HCT116 (cell line): ENCODE results near the gene KMO. TPM values are rescaled to one million over a fixed set of nuclear protein-coding genes. Genes with fewer than 3 reads are reported as not detected.

Source experiments
- ATAC-seq: fragments of 200-7000 bp; cut with Tn5 transposase; 2 replicates; pipeline ENCODE4 v1.9.1; 2020; ENCODE audit warnings: mild to moderate bottlenecking, moderate library complexity
- BruUV-seq: library from RNA; stranded (reverse); fragments of 400-500 nt; replicated peaks from 2 replicates; lab custom pipeline; 2021; lab: Mats Ljungman, UMichigan
- CTCF ChIA-PET: fragments of 300-600 bp; sonication (Branson Sonifier 250); formaldehyde crosslinking; loops from one replicate; lab custom pipeline; 2021; ENCODE audit warnings: antibody characterized with exemption; lab: Charles Lee
- POLR2A ChIA-PET: fragments of 300-600, 350-600 bp; sonication (Branson Sonifier 250); formaldehyde crosslinking; loops from one replicate; lab custom pipeline; 2021; ENCODE audit warnings: antibody characterized with exemption; lab: Charles Lee
- RAD21 ChIA-PET, 2 experiments: fragments of 300-600 bp; sonication (Branson Sonifier 250); formaldehyde crosslinking; loops; one replicate each; lab custom pipeline; 2023; ENCODE audit warnings: low total read pairs in 2 of 2; ENCODE audit not compliant: uncharacterized antibody in 2 of 2, unreplicated experiment in 2 of 2, low non-redundant PET in 1 of 2; lab: Charles Lee
- DNase-seq: peaks from one replicate; pipeline ENCODE4 v3.0.0-alpha.2; 2010; ENCODE audit warnings: low read depth, low spot score
- H2AFZ ChIP-seq: fragments of 200-600 bp; shearing (Covaris generic), sonication (generic); 2 replicates; pipeline ENCODE4 v1.6.1; 2017; ENCODE audit warnings: low read depth, mixed run types, mixed read lengths, antibody characterized with exemption, low read length; ENCODE audit not compliant: poor library complexity, severe bottlenecking
- H3K27ac ChIP-seq: 2 replicates; pipeline ENCODE4 v1.5.1; 2012; ENCODE audit warnings: low read depth, low read length
- H3K27me3 ChIP-seq: fragments of 200-600 bp; sonication (generic); 2 replicates; pipeline ENCODE4 v1.6.1; 2016; ENCODE audit warnings: mixed run types, low read length, mixed read lengths; ENCODE audit not compliant: insufficient read depth
- H3K36me3 ChIP-seq, 2 experiments: fragments of 200-500 bp in 1 of 2; fragments of 200-600 bp in 1 of 2; sonication (Bioruptor generic) in 1 of 2; sonication (generic) in 1 of 2; 2 replicates each; pipeline versions ENCODE4 v1.5.1 to v1.6.1; 2014 to 2016; ENCODE audit warnings: low read length in 2 of 2, inconsistent platforms in 1 of 2, mixed read lengths in 1 of 2, mixed run types in 1 of 2; ENCODE audit not compliant: insufficient read depth in 2 of 2, control insufficient read depth in 1 of 2
- H3K4me1 ChIP-seq, 2 experiments: fragments of 200-600 bp in 1 of 2; sonication (generic) in 1 of 2; 2 replicates each; pipeline versions ENCODE4 v1.5.1 to v1.6.1; 2012 to 2017; ENCODE audit warnings: low read length in 2 of 2, inconsistent platforms in 1 of 2, mild to moderate bottlenecking in 1 of 2, mixed read lengths in 1 of 2, mixed run types in 1 of 2, moderate library complexity in 1 of 2; ENCODE audit not compliant: insufficient read depth in 2 of 2, control insufficient read depth in 1 of 2
- H3K4me2 ChIP-seq: fragments of 200-600 bp; sonication (generic); 2 replicates; pipeline ENCODE4 v1.6.1; 2017; ENCODE audit warnings: mixed run types, low read length, mixed read lengths
- H3K4me3 ChIP-seq, 2 experiments: fragments of 200-600 bp in 1 of 2; sonication (generic) in 1 of 2; replicated peaks in 1 of 2; 2 replicates each; pipeline ENCODE4 v1.5.1; 2011 to 2016; ENCODE audit warnings: low read length in 2 of 2, control low read depth in 1 of 2, low read depth in 1 of 2, mild to moderate bottlenecking in 1 of 2, mixed read lengths in 1 of 2, mixed run types in 1 of 2
- H3K79me2 ChIP-seq: fragments of 200-600 bp; sonication (generic); 2 replicates; pipeline ENCODE4 v1.6.1; 2017; ENCODE audit warnings: mild to moderate bottlenecking, mixed run types, low read length, moderate library complexity, mixed read lengths; ENCODE audit not compliant: insufficient read depth
- H3K9ac ChIP-seq: fragments of 200-600 bp; sonication (generic); 2 replicates; pipeline ENCODE4 v1.6.1; 2016; ENCODE audit warnings: low read length, mixed read lengths
- H3K9me2 ChIP-seq: fragments of 200-600 bp; sonication (generic), shearing (Covaris generic); 2 replicates; pipeline ENCODE4 v1.6.1; 2017; ENCODE audit warnings: mixed run types, mild to moderate bottlenecking, moderate library complexity; ENCODE audit not compliant: insufficient read depth
- H3K9me3 ChIP-seq, 2 experiments: fragments of 200-500 bp in 1 of 2; fragments of 200-600 bp in 1 of 2; sonication (Bioruptor generic) in 1 of 2; sonication (generic) in 1 of 2; 2 replicates each; pipeline ENCODE4 v1.6.1; 2014 to 2017; ENCODE audit warnings: low read length in 2 of 2, mixed read lengths in 2 of 2, inconsistent platforms in 1 of 2, low read depth in 1 of 2, mild to moderate bottlenecking in 1 of 2, mixed run types in 1 of 2, moderate library complexity in 1 of 2; ENCODE audit not compliant: control insufficient read depth in 1 of 2, insufficient read depth in 1 of 2
- H4K20me1 ChIP-seq: fragments of 200-600 bp; sonication (generic), shearing (Covaris generic); 2 replicates; pipeline ENCODE4 v1.6.1; 2017; ENCODE audit warnings: mixed run types, mild to moderate bottlenecking, moderate library complexity; ENCODE audit not compliant: insufficient read depth
- CBX3 ChIP-seq: IDR thresholded peaks from 2 replicates; pipeline ENCODE4 v1.6.1; 2012; ENCODE audit warnings: low read depth
- CEBPB ChIP-seq: IDR thresholded peaks from 2 replicates; pipeline ENCODE4 v1.6.1; 2012; ENCODE audit warnings: low read depth
- EZH2 ChIP-seq: fragments of 200-600 bp; sonication (generic); IDR thresholded peaks from 2 replicates; pipeline ENCODE4 v1.6.1; 2017; ENCODE audit warnings: antibody characterized with exemption, mixed run types
- EZH2phosphoT487 ChIP-seq: fragments of 200-600 bp; IDR thresholded peaks from 2 replicates; pipeline ENCODE4 v1.6.1; 2018; ENCODE audit warnings: antibody characterized with exemption, borderline replicate concordance
- JUND ChIP-seq: IDR thresholded peaks from 2 replicates; pipeline ENCODE4 v1.6.1; 2012
- MAX ChIP-seq: IDR thresholded peaks from 2 replicates; pipeline ENCODE4 v1.6.1; 2012
- POLR2A ChIP-seq: IDR thresholded peaks from 2 replicates; pipeline ENCODE4 v1.7.0; 2011; ENCODE audit warnings: borderline replicate concordance; ENCODE audit not compliant: insufficient read depth, insufficient read length; ENCODE audit errors: extremely low read depth
- REST ChIP-seq: IDR thresholded peaks from 2 replicates; pipeline ENCODE4 v1.6.1; 2012; ENCODE audit warnings: low read depth
- SIN3A ChIP-seq: IDR thresholded peaks from 2 replicates; pipeline ENCODE4 v1.6.1; 2012; ENCODE audit warnings: low read depth
- SP1 ChIP-seq: IDR thresholded peaks from 2 replicates; pipeline ENCODE4 v1.6.1; 2012; ENCODE audit warnings: low read depth
- SRF ChIP-seq: IDR thresholded peaks from 2 replicates; pipeline ENCODE4 v1.6.1; 2012; ENCODE audit warnings: low read depth
- TCF7L2 ChIP-seq: IDR thresholded peaks from 2 replicates; pipeline ENCODE4 v1.7.0; 2011; ENCODE audit warnings: borderline replicate concordance, inconsistent platforms; ENCODE audit not compliant: insufficient read depth, insufficient read length; ENCODE audit errors: extremely low read depth
- ZNF274 ChIP-seq: fragments of 200-500 bp; sonication (Bioruptor generic); IDR thresholded peaks from 2 replicates; pipeline ENCODE4 v1.6.1; 2014; ENCODE audit warnings: mild to moderate bottlenecking, low read depth, low read length, inconsistent platforms
- intact Hi-C: fragments of 100-400 bp; cut with micrococcal nuclease; formaldehyde crosslinking; loops from 2 replicates; pipeline ENCODE4 v1.10.0; 2022
- total RNA-seq: library from RNA; stranded (reverse); gene quantifications from one replicate; pipeline ENCODE4 v1.2.1, GENCODE V29; 2021; ENCODE audit not compliant: unreplicated experiment
- TF ChIP-seq, protein P1 (sequence below): IDR thresholded peaks from 2 replicates; pipeline ENCODE4 v1.6.1; 2011; ENCODE audit warnings: mild to moderate bottlenecking, low read length, moderate library complexity; ENCODE audit not compliant: insufficient replicate concordance; ENCODE audit errors: extremely low read depth
- TF ChIP-seq, protein P2 (sequence below), 3 experiments: fragments of 200-600 bp in 1 of 3; sonication (generic) in 1 of 3; IDR thresholded peaks in 2 of 3; conservative IDR thresholded peaks in 1 of 3; 2 replicates each; pipeline ENCODE4 v1.5.1; 2012 to 2017; ENCODE audit warnings: low read depth in 2 of 3, low read length in 2 of 3, antibody characterized with exemption in 1 of 3, borderline replicate concordance in 1 of 3, control low read depth in 1 of 3, mild to moderate bottlenecking in 1 of 3, mixed read lengths in 1 of 3, mixed run types in 1 of 3, moderate library complexity in 1 of 3; ENCODE audit not compliant: insufficient read depth in 1 of 3

The KMO gene
- total RNA-seq, 1 experiment from 2014 or later = not detected

DNA sequence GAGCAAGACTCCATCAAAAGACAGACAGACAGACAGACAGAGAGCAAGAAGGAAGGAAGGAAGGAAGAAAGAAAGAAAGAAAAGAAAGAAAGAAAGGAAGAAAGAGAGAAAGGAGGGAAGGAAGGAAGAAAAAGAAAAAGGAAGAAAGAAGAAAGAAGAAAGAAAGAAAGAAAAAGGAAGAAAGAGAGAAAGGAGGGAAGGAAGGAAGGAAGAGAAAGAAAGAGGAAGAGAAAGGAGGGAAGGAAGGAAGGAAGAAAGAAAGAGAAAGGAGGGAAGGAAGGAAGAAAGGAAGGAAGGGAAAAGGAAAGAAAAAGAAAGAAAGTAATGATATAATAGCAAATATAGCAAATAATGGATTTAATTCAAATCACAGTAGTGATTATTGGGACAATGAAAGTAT is 75.3 kb downstream of the KMO start:
- intact Hi-C loops = no loop called here
- CTCF ChIA-PET = no interaction called here
- H3K27ac ChIP-seq = no peak overlapping the region

More for the DNA sequence above, 75.3 kb downstream of the KMO start:
- H3K9me2 ChIP-seq = no peaks in the 10 kb centered on the region
- DNase-seq (no peak), ATAC-seq (no peak)
- H3K4me3 ChIP-seq = no peak overlapping the region
- RAD21 ChIA-PET = no interaction called here
- H3K9me3 ChIP-seq = no peaks in the 10 kb centered on the region
- no peak overlapping the region for H3K4me2 ChIP-seq
- peaks cover 0 to 12% of the 10 kb centered on the region in 2 experiments; a peak in 1 of 4 replicates for H3K4me1 ChIP-seq
- no peaks in the 10 kb centered on the region for H3K79me2 ChIP-seq
- no peaks in the 10 kb centered on the region for H3K36me3 ChIP-seq
- TF ChIP-seq SIN3A (no peak), POLR2A (no peak), JUND (no peak), SP1 (no peak), CBX3 (no peak), MAX (no peak), REST (no peak), SRF (no peak), EZH2 (no peak), CEBPB (no peak), ZNF274 (no peak), EZH2phosphoT487 (no peak), TCF7L2 (no peak)
- TF ChIP-seq, protein P1, sequence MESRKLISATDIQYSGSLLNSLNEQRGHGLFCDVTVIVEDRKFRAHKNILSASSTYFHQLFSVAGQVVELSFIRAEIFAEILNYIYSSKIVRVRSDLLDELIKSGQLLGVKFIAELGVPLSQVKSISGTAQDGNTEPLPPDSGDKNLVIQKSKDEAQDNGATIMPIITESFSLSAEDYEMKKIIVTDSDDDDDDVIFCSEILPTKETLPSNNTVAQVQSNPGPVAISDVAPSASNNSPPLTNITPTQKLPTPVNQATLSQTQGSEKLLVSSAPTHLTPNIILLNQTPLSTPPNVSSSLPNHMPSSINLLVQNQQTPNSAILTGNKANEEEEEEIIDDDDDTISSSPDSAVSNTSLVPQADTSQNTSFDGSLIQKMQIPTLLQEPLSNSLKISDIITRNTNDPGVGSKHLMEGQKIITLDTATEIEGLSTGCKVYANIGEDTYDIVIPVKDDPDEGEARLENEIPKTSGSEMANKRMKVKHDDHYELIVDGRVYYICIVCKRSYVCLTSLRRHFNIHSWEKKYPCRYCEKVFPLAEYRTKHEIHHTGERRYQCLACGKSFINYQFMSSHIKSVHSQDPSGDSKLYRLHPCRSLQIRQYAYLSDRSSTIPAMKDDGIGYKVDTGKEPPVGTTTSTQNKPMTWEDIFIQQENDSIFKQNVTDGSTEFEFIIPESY = no peak
- TF ChIP-seq, protein P2, sequence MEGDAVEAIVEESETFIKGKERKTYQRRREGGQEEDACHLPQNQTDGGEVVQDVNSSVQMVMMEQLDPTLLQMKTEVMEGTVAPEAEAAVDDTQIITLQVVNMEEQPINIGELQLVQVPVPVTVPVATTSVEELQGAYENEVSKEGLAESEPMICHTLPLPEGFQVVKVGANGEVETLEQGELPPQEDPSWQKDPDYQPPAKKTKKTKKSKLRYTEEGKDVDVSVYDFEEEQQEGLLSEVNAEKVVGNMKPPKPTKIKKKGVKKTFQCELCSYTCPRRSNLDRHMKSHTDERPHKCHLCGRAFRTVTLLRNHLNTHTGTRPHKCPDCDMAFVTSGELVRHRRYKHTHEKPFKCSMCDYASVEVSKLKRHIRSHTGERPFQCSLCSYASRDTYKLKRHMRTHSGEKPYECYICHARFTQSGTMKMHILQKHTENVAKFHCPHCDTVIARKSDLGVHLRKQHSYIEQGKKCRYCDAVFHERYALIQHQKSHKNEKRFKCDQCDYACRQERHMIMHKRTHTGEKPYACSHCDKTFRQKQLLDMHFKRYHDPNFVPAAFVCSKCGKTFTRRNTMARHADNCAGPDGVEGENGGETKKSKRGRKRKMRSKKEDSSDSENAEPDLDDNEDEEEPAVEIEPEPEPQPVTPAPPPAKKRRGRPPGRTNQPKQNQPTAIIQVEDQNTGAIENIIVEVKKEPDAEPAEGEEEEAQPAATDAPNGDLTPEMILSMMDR (IDR thresholded peaks at IDR 0.05 in 2 of 3, conservative IDR thresholded peaks at IDR 0.05 in 1 of 3; ENCODE audit: borderline replicate concordance in 1 of 3, insufficient read depth in 1 of 3, low read depth in 2 of 3, low read length in 2 of 3) = no peak
- H2AFZ ChIP-seq = no peak overlapping the region
- POLR2A ChIA-PET = no interaction called here
- H3K9ac ChIP-seq = no peak overlapping the region
- no peaks in the 10 kb centered on the region for H3K27me3 ChIP-seq
- no TSS peak for BruUV-seq
- no peaks in the 10 kb centered on the region; the same call in 1 of the 2 replicates for H4K20me1 ChIP-seq
